ENCODE measurements around the gene TLR7.

The TLR7 gene

DNA sequence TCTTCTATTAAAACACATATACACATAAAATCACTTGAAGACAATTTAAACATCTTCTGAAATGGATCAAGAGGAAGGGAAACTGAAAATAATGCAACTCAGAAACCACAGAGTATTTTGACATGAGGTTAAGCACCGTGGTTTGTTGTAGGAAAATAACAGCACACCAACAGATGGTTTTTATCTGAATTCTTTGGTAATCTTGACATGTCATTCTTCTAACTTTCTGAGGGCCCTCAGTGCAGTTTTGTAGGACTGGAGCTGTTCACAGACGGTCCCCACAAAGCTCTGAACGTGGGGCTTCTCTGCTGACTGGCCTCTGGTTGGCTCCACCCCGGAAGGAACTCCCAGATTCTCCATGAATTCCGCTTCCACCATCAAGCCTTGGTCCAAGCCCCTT is 23.6 kb downstream of the TLR7 start:
- DNase-seq (ENCODE audit: low read depth in 1 of 2, low spot score in 1 of 2) = no peak

DNA sequence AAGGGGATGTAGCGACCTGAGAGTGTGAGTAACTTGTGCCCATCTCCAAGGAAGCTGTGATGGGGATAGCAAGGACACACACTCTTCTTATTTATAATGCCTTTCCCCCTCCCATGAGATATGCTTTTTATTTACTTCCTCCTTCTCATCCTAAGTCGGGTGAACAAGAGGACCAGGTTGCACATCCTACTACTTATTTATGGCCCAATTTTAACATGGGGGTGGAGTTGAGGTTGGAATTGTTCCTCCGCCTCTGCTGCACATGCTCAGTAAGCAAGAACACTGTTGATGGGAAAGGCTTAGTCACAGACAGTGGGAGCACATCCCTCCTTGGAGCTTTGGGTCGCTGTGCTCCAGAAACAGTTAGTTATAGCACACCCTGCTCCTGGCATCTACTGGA is 24.3 kb downstream of the TLR7 start:
- no peak for DNase-seq (ENCODE audit: low read depth in 1 of 2, low spot score in 1 of 2)

DNA sequence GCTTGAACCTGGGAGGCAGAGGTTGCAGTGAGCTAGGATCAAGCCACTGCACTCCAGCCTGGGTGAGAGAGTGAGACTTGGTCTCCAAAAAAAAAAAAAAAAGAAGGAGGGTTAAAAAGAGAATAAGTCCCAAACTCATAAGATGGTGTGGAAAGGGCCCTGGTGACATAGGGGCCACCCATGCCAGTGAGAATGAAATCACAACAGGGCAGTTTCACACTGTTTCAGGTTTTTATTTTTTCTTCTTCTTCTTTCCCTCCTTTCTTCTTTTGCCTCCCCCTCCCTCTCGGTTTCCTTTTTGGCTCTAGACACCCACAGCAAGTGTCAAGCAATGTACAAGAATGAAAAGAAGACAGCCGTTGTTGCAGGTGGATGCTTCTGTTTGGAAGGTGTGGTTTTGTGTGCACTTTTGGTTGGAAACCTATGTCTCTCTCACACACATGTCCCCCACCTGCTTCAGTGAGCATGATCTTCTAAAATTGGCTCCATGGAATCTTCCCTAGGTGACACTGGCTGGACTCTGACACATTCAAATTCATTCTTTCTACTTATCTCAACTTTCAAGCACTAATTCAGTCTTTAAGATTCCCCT is 25.1 kb downstream of the TLR7 start:
- no peak for DNase-seq (ENCODE audit: low read depth in 1 of 2, low spot score in 1 of 2)

DNA sequence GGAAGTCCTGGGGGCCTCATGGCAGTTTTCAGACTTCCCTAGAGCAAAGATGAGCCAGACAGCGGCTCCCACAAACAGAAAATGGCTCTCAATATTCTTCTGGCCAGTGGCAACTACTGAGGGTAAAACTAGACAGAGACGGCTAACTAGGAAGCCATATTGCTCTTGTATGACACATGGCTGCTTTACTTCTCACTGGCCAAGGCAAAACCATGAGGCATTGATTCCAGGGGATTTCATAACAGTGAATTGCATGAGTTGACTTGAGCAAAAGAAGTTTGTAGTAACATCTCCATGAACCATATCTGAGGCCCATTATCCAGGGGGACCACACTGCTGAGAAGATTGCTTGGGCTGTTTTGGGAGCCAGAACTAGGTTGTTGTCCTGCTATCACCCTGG is 25.8 kb downstream of the TLR7 start:
- DNase-seq (ENCODE audit: low read depth in 1 of 2, low spot score in 1 of 2) = no peak

DNA sequence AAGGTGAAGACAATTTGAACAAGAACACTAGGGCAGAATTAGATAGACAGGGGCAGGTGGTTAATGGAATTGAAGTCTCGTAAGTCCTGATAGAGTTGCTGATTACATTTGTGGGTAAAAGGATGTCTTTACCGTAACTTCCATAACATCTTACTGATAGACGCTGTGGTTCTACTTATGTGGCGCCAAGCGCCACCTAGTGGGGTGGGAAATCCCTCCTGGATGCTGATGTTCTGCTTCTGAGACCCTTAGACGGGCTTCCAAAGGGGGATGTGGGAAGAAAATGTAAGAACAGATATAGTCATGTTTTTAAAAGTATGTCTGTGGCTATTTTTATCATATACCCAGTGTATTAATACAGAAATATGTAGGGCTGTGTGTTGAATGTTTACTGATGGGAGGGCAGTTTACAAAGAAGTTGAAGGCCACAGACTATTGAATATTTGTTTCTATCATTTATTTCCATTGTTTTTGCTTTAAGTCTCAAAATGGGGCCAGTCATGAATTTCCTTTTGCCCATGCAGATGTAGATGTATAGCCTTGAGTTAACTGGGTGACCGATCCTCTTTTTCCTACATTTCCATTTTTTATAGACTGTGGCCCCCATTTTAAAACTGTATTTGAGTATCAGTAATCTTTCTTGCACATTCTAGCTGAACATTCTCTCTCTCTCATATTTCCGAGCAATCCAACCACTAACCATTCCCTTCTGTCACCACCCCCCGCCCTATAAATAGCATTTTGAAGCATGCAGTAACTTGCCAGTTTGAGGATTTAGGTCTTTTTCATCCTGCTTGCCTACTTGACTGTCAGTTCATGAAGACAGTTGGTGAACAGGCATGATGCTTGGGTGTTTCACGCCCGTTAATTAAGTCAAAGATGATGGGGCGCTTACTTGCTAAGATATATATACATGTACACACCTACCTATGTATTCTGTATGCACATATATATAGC is 27.5 kb downstream of the TLR7 start:
- peak in 1 of 2 donors; percentile 6 for DNase-seq (ENCODE audit: low read depth in 1 of 2, low spot score in 1 of 2)

DNA sequence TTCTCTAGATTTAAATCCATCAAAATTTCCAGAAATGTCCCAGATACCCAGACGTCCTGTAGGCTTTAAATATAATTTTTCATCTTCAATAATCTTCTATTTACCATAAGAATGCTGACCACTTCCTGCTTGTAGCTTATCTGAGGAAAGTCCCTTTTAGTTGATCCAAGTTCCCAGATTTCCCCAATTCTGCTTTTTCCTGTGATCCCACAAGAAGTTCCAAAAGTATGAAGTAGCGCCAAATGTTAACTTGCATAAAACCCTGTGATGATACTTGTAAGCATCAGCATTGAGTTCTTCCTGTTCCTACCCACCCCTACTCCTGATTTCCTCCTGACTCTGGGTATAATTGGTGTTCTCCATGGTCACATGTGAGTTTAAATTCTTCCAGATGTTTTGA is 29.0 kb downstream of the TLR7 start:
- no peak for DNase-seq (ENCODE audit: low read depth in 1 of 2, low spot score in 1 of 2)

DNA sequence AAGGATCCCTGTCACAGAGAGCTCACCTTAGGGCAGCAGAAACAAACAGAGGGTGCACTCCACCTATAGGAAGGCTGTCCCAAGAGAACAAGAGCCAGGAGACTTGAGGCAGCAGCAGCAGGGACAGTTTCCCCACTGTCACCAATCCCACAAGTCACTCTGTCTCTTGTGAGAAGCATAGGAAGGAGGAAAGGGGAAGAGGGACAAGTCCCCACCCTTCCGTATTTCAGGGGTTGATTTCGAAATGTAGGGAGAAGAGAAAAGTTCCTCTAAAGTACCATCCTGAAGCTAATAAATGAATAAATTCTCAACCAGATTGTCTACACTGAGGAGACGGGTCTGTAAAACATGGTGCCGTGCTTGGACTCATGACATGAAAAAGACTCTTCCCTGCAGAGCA is 30.1 kb downstream of the TLR7 start:
- DNase-seq (ENCODE audit: low read depth in 1 of 2, low spot score in 1 of 2) = no peak

DNA sequence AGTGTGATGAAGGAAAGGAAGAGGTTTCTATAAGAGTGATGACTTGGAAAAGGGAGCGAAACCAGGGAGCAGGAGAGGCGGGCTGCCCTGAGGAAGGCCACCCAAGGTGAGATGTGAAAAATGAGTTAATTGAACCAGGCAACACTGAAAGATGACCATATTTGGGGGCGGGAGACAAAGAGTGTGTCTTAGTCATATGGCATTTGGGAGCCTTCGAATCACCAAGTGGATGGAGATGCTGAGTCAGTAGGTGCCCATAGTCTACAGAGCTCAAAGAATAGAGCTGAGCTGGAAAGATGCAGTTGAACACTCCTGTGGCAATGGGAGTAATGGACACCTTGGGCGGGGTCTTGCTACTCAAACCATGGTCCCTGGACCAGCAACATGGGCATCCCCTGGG is 31.2 kb downstream of the TLR7 start:
- DNase-seq (ENCODE audit: low read depth in 1 of 2, low spot score in 1 of 2) = no peak

DNA sequence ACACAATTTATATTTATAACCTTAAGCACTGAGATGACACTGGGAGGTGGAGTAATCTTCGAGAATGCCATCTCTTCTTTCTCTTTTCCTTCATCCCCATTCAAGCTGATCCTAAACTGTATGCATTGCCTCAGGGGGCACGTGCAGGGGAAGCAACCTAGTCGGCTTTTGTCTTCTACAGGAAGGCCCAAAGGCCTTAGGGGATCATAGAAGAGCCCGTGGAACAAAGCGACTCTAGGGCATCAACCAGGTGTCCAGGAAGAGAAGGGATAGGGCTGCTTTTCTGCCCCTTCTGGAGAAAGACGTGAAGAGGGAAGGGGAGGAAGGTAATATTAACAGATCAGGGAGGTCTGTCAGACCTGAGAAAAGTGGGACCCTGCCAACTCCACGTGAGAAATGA is 32.6 kb downstream of the TLR7 start:
- no peak for DNase-seq (ENCODE audit: low read depth in 1 of 2, low spot score in 1 of 2)

DNA sequence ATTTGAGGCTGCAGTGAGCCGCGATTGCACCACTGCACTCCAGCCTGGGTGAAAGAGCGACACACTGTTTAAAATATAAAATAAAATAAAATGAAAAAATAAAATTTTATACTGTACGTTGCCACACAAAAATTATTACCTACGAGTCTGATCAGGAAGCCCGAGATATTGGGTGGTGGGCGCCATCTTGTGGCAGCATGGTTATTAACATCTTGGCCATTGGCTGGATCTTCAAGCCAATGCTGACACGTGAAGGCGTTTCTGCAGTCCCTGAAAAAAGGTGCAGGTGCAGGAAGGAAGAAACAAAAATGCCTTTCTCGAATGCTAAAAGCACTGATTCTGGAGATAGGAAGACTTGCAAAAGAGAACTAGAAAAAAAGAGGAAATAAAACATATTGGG is 34.6 kb downstream of the TLR7 start:
- peak; percentile 30 to 39 for DNase-seq (ENCODE audit: low read depth in 1 of 2, low spot score in 1 of 2)

DNA sequence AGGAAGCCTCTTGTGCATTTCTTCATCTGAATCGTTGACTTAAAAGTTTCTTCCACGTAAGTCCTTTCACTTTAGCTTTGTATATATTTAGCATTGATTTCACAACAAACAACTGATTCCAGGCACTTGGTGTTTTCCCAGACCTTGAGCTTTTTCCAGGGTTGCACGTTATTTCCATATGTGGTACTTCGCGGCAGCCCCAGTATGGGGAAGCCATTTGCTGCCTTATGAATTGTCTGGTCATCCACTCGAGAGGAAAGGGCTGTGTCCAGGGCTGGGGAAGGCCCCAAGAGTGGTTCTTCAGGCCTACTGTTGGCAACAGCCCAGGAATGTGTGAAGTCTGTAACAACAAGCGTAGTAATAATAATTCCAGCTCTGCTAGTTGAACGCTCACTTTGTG is 36.8 kb downstream of the TLR7 start:
- DNase-seq (ENCODE audit: low read depth in 1 of 2, low spot score in 1 of 2) = no peak

DNA sequence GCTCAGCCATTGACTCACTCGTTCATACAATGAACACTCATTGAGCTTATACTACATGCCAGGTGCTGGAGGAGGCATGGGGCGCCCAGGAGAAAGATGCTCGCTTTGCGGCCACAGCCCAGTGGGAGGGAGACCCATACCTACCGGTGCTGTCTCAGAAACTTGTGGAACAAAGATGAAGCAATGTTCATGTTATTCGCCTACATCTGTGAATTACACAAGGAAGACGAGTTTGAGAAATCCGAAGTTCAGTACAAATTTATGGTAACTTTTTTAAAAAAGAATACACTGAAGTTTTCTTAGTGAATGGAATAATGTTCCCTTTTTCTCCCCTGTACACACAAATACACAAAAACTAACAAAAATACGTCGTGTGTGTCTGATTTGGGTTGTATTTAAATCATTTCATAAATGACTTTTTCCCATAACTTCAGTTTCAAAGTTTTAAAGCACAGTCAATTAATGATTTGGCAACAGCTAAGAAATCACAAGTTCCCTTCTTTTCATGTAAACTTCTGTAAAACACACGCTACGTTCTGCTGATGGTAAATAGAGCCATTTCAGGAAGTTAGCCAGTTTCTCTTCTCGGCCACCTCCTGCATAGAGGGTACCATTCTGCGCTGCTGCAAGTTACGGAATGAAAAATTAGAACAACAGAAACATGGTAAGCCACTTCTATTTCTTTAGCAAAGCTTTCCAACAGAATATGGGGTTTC is 39.3 kb downstream of the TLR7 start, which contains the start of gene TLR8:
TSS of gene TLR8 (plus strand) at position 575 of the 716 bp plus-strand sequence. CDS start at position 662, 87 bp downstream.
- DNase-seq (ENCODE audit: low read depth in 1 of 2, low spot score in 1 of 2) = no peak

DNA sequence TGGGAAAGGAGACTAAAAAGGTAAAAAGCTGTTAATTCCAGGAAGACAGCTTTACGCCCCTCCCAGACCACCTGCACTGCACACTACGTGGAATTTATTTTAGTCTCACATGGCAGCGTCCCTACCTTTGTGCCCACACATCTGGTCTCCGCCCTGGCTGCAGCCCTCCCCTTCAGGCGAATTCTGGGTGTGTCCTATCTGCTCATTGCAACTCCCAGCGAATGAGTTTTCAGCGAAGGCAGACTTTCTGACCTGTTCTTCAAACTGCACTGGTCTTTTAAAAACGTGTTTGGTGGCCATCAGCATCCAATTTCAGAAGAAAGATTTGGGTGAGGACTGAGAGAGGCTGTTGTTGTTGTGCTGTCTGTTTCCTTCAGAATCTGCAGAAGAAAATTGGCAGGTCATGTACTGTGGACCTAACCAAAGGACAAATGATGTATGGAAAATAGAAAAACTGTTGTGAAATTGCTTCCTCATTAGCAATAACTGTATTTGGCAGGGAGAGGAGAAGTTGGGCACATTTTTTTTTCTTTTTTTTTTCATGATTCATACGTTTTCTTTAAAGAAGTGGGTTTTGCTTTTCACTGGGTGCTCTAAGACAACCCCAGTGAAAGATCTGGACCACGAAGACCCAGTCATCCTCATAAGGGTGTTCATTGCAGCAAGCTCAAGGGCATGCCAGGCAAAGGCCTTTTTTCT is 43.7 kb downstream of the TLR7 start:
- no peak for DNase-seq (ENCODE audit: low read depth in 1 of 2, low spot score in 1 of 2)

DNA sequence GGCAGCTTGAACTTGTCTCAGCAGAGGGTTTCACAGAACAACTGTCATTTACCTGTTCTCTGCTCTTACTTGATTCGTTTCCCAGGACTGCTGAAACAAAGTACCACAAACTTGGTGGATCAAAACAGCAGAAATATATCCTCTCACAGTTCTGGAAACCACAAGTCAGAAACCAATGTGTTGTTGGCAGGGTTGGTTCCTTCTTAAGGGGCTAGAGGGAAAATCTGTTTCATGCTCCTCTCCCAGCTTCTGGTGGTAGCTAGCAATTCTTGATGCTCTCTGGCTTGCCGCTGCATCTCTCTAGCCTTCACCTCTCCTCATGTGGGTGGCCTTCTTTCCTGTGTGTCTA is 44.2 kb downstream of the TLR7 start:
- DNase-seq (ENCODE audit: low read depth in 1 of 2, low spot score in 1 of 2) = no peak

DNA sequence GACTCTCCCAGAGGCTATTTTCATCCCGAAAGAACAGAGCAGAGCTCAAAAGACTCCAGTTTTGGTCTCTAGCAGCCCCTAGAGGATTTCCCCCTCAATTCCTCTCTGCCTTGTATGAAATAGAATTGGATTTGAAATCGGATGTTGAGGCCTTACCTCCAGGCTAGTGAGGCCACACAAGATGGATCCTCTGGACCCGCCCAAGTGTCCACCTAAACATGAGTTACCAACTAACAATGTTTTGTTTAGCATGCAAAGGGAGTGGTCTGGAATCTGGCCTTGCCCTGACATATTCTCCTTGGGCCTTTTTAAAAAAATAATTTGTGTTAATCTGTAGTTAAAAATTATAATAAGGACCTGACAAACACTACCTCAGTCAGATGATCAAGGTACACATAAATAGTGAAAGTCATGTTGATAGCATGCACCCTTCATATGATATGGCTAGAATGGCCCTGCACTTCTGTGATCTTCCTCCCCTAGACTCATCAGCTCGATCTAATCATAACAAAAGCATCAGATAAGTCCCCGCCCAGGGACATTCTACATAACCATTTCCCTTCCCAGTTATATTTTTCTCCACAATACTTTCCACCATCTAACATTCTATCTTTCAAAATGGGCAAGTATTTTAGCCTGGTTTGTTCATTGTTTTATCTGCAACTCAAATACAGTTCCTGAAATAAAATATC is 46.1 kb downstream of the TLR7 start:
- DNase-seq (ENCODE audit: low read depth in 1 of 2, low spot score in 1 of 2) = no peak

DNA sequence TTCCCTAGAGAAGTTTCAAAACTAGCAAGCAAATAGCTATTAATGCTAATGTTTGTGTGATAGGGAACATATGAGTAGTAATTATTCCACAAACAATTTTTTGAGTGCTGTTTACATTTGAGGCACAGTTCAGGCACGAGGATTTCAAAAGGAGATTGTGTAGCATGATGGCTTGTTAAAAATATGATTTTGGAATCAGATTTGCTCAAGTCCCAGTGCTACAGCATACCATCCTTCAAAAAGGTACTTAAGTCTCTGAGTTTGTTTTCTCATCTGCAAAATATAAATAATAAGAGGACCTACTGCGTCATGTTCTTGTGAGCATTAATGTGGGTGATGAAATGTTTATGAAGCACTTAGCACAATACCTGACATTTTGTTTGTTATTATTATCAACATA is 50.9 kb downstream of the TLR7 start:
- no peak for DNase-seq (ENCODE audit: low read depth in 1 of 2, low spot score in 1 of 2)

DNA sequence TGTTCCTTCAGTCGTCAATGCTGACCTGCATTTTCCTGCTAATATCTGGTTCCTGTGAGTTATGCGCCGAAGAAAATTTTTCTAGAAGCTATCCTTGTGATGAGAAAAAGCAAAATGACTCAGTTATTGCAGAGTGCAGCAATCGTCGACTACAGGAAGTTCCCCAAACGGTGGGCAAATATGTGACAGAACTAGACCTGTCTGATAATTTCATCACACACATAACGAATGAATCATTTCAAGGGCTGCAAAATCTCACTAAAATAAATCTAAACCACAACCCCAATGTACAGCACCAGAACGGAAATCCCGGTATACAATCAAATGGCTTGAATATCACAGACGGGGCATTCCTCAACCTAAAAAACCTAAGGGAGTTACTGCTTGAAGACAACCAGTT is 52.2 kb downstream of the TLR7 start:
- DNase-seq (ENCODE audit: low read depth in 1 of 2, low spot score in 1 of 2) = no peak

DNA sequence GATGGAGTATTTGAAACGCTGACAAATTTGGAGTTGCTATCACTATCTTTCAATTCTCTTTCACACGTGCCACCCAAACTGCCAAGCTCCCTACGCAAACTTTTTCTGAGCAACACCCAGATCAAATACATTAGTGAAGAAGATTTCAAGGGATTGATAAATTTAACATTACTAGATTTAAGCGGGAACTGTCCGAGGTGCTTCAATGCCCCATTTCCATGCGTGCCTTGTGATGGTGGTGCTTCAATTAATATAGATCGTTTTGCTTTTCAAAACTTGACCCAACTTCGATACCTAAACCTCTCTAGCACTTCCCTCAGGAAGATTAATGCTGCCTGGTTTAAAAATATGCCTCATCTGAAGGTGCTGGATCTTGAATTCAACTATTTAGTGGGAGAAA is 52.7 kb downstream of the TLR7 start:
- DNase-seq (ENCODE audit: low read depth in 1 of 2, low spot score in 1 of 2) = no peak

DNA sequence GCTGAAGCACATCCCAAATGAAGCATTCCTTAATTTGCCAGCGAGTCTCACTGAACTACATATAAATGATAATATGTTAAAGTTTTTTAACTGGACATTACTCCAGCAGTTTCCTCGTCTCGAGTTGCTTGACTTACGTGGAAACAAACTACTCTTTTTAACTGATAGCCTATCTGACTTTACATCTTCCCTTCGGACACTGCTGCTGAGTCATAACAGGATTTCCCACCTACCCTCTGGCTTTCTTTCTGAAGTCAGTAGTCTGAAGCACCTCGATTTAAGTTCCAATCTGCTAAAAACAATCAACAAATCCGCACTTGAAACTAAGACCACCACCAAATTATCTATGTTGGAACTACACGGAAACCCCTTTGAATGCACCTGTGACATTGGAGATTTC is 54.1 kb downstream of the TLR7 start:
- DNase-seq (ENCODE audit: low read depth in 1 of 2, low spot score in 1 of 2) = no peak

DNA sequence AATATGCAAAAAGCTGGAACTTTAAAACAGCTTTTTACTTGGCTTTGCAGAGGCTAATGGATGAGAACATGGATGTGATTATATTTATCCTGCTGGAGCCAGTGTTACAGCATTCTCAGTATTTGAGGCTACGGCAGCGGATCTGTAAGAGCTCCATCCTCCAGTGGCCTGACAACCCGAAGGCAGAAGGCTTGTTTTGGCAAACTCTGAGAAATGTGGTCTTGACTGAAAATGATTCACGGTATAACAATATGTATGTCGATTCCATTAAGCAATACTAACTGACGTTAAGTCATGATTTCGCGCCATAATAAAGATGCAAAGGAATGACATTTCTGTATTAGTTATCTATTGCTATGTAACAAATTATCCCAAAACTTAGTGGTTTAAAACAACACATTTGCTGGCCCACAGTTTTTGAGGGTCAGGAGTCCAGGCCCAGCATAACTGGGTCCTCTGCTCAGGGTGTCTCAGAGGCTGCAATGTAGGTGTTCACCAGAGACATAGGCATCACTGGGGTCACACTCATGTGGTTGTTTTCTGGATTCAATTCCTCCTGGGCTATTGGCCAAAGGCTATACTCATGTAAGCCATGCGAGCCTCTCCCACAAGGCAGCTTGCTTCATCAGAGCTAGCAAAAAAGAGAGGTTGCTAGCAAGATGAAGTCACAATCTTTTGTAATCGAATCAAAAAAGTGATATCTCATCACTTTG is 55.2 kb downstream of the TLR7 start:
- no peak for DNase-seq (ENCODE audit: low read depth in 1 of 2, low spot score in 1 of 2)
